Body of pancreas (tissue), 4 donors: Measurements from ENCODE around the gene DPEP1. TPM values are rescaled to one million over a fixed set of nuclear protein-coding genes. Genes with fewer than 3 reads are reported as not detected.

ENCODE experiments used
- ATAC-seq: fragments of 150-250 bp; one replicate; pipeline ENCODE4 v1.9.1; 2016
- DNase-seq, 4 donors: peaks; one replicate each; pipeline ENCODE4 v3.0.0-alpha.2; 2019
- H3K27ac ChIP-seq, 4 donors: fragments of 200-600 bp; sonication (generic); 1 replicate in 3 of 4; 2 replicates in 1 of 4; pipeline versions ENCODE4 v1.5.1 to v1.6.1; 2016 to 2019; ENCODE audit warnings: mild to moderate bottlenecking in 1 of 4, mixed read lengths in 1 of 4, moderate library complexity in 1 of 4
- H3K27me3 ChIP-seq, 2 donors: fragments of 200-600 bp; sonication (generic); one replicate each; pipeline ENCODE4 v1.6.0; 2016; ENCODE audit warnings: mild to moderate bottlenecking in 1 of 2
- H3K36me3 ChIP-seq, 2 donors: fragments of 200-600 bp; sonication (generic); replicated peaks in 1 of 2; 2 replicates each; pipeline ENCODE4 v1.5.1; 2016; ENCODE audit warnings: low read depth in 2 of 2; ENCODE audit not compliant: insufficient read depth in 1 of 2
- H3K4me1 ChIP-seq: fragments of 200-600 bp; sonication (generic); one replicate; pipeline ENCODE4 v1.6.0; 2016
- H3K4me3 ChIP-seq, 2 donors: fragments of 200-600 bp; sonication (generic); 1 replicate in 1 of 2; 2 replicates in 1 of 2; pipeline ENCODE4 v1.5.1; 2016 to 2019
- H3K9me3 ChIP-seq, 3 donors: fragments of 200-600 bp; sonication (generic); 1 replicate in 2 of 3; 2 replicates in 1 of 3; pipeline ENCODE4 v1.5.1; 2016
- CTCF ChIP-seq, 7 experiments: fragments of 450-650 bp in 4 of 7; fragments of 200-600 bp in 3 of 7; sonication (generic) in 3 of 7; IDR thresholded peaks; one replicate each; pipeline ENCODE4 v1.5.1; 2016 to 2019; ENCODE audit warnings: antibody characterized with exemption in 7 of 7
- POLR2A ChIP-seq, 3 donors: fragments of 450-650 bp; IDR thresholded peaks; one replicate each; pipeline ENCODE4 v1.6.1; 2016; ENCODE audit warnings: antibody characterized with exemption in 3 of 3, mild to moderate bottlenecking in 2 of 3
- WGBS, 2 donors: methylation state at CpG; one replicate each; pipeline ENCODE4 v1.1.5; 2017; 5-methylcytosine and 5-hydroxymethylcytosine counted together
- intact Hi-C: fragments of 100-400 bp; cut with DNase I; formaldehyde crosslinking; loops from one replicate; pipeline ENCODE4 v1.15.1; 2023
- total RNA-seq, 2 donors: library from RNA; depleted of rRNA; stranded (reverse); fragments of >200 nt; gene quantifications; one replicate each; pipeline ENCODE4 v1.1.0, GENCODE V29; 2016

Gene DPEP1
- total RNA-seq, 2 donors from 2014 or later = 116 to 147 TPM

GRCh38 chr16:89620406-89620841 lies 7.0 kb downstream of the DPEP1 start:
- WGBS, 2 donors = 89 to 100% methylated on average over 1 to 14 of the region's 16 CpGs
- no peak for TF ChIP-seq POLR2A (IDR thresholded peaks at IDR 0.05)
- TF ChIP-seq CTCF (IDR thresholded peaks at IDR 0.05) = no peak
- ATAC-seq = no peak
- Histone ChIP-seq H3K27me3 (no peaks in the 10 kb centered on the region), H3K4me3 (no peak overlapping the region), H3K27ac (no peak overlapping the region), H3K4me1 (peaks cover 5% of the 10 kb centered on the region), H3K36me3 (no peaks in the 10 kb centered on the region), H3K9me3 (no peaks in the 10 kb centered on the region)
- intact Hi-C loops = no loop called here
- DNase-seq = no peak

- no peak for DNase-seq
- ATAC-seq = no peak
- H3K9me3 ChIP-seq = no peaks in the 10 kb centered on the region
- no peaks in the 10 kb centered on the region for H3K27me3 ChIP-seq
- no peaks in the 10 kb centered on the region for H3K4me1 ChIP-seq
- no peak overlapping the region for H3K27ac ChIP-seq
- 80 to 81% methylated on average over 2 to 5 of the region's 18 CpGs for WGBS, 2 donors
- H3K4me3 ChIP-seq = no peak overlapping the region
- TF ChIP-seq POLR2A (IDR thresholded peaks at IDR 0.05) (no peak), CTCF (IDR thresholded peaks at IDR 0.05) (no peak)
- intact Hi-C loops = no loop called here
- H3K36me3 ChIP-seq = no peaks in the 10 kb centered on the region
Measured at GRCh38 chr16:89621136-89621697, 7.8 kb downstream of the DPEP1 start.

GRCh38 chr16:89621698-89622409 lies 8.4 kb downstream of the DPEP1 start:
- Histone ChIP-seq H3K27ac (no peak overlapping the region), H3K4me1 (no peaks in the 10 kb centered on the region), H3K36me3 (no peaks in the 10 kb centered on the region), H3K9me3 (no peaks in the 10 kb centered on the region), H3K4me3 (no peak overlapping the region), H3K27me3 (no peaks in the 10 kb centered on the region)
- intact Hi-C loops = no loop called here
- no peak for TF ChIP-seq CTCF (IDR thresholded peaks at IDR 0.05)
- TF ChIP-seq POLR2A (IDR thresholded peaks at IDR 0.05) = no peak
- WGBS, 2 donors = 61 to 93% methylated on average over 6 to 29 of the region's 32 CpGs
- ATAC-seq = no peak
- no peak for DNase-seq

- TF ChIP-seq CTCF (IDR thresholded peaks at IDR 0.05) (no peak), POLR2A (IDR thresholded peaks at IDR 0.05) (no peak)
- intact Hi-C loops = no loop called here
- Histone ChIP-seq H3K27me3 (no peaks in the 10 kb centered on the region), H3K36me3 (no peaks in the 10 kb centered on the region), H3K27ac (peak overlapping the region in 1 of 4 donors; percentile 28), H3K4me3 (no peak overlapping the region), H3K4me1 (no peaks in the 10 kb centered on the region), H3K9me3 (no peaks in the 10 kb centered on the region)
- 68 to 69% methylated on average over 27 to 28 of the region's 28 CpGs for WGBS, 2 donors
- ATAC-seq (no peak), DNase-seq (no peak)
Measured at GRCh38 chr16:89623511-89624261, 10.2 kb downstream of the DPEP1 start.
